ENCODE measurements around the gene AGTRAP.

GRCh38 chr1:11749996-11750395 is 14.1 kb downstream of the AGTRAP start:
- TF ChIP-seq CTCF (IDR thresholded peaks at IDR 0.05) (no peak), TCF7L2 (IDR thresholded peaks at IDR 0.05; ENCODE audit: low read depth, low read length) (no peak), SIN3A (IDR thresholded peaks at IDR 0.05; ENCODE audit: borderline replicate concordance, insufficient read depth, low read depth, low read length) (no peak)
- TF ChIP-seq, protein P1, sequence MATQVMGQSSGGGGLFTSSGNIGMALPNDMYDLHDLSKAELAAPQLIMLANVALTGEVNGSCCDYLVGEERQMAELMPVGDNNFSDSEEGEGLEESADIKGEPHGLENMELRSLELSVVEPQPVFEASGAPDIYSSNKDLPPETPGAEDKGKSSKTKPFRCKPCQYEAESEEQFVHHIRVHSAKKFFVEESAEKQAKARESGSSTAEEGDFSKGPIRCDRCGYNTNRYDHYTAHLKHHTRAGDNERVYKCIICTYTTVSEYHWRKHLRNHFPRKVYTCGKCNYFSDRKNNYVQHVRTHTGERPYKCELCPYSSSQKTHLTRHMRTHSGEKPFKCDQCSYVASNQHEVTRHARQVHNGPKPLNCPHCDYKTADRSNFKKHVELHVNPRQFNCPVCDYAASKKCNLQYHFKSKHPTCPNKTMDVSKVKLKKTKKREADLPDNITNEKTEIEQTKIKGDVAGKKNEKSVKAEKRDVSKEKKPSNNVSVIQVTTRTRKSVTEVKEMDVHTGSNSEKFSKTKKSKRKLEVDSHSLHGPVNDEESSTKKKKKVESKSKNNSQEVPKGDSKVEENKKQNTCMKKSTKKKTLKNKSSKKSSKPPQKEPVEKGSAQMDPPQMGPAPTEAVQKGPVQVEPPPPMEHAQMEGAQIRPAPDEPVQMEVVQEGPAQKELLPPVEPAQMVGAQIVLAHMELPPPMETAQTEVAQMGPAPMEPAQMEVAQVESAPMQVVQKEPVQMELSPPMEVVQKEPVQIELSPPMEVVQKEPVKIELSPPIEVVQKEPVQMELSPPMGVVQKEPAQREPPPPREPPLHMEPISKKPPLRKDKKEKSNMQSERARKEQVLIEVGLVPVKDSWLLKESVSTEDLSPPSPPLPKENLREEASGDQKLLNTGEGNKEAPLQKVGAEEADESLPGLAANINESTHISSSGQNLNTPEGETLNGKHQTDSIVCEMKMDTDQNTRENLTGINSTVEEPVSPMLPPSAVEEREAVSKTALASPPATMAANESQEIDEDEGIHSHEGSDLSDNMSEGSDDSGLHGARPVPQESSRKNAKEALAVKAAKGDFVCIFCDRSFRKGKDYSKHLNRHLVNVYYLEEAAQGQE (IDR thresholded peaks at IDR 0.05; ENCODE audit: insufficient read depth in 1 of 2, low read depth in 2 of 2, low read length in 1 of 2), result no peak

All from Panc1 (cell line).